HepG2 (cell line): ENCODE measurements around the gene TMEM131. TPM values are rescaled to one million over a fixed set of nuclear protein-coding genes. Genes with fewer than 3 reads are reported as not detected.

ENCODE experiments used
- GABPB1 ChIP-seq: IDR thresholded peaks from 2 replicates; pipeline ENCODE4 v1.6.1; 2016; ENCODE audit warnings: mild to moderate bottlenecking, missing genetic modification reagents, moderate library complexity, missing compliant biosample characterization
- GATAD2A ChIP-seq: IDR thresholded peaks from 2 replicates; pipeline ENCODE4 v1.6.1; 2016
- HMG20A ChIP-seq: IDR thresholded peaks from 2 replicates; pipeline ENCODE4 v1.6.1; 2016; ENCODE audit warnings: borderline replicate concordance
- JUN ChIP-seq: sonication (generic); formaldehyde crosslinking; IDR thresholded peaks from 2 replicates; pipeline ENCODE4 v1.4.0; 2020; ENCODE audit warnings: mild to moderate bottlenecking, missing genetic modification reagents
- NCOA2 ChIP-seq: sonication (generic); formaldehyde crosslinking; IDR thresholded peaks from 2 replicates; pipeline ENCODE4 v1.8.0; 2022; ENCODE audit warnings: inconsistent platforms
- ONECUT2 ChIP-seq: sonication (generic); formaldehyde crosslinking; IDR thresholded peaks from 2 replicates; pipeline ENCODE4 v1.4.0; 2020; ENCODE audit warnings: missing genetic modification reagents
- PCBP2 ChIP-seq: fragments of 200-400 bp; formaldehyde crosslinking; optimal IDR thresholded peaks from 2 replicates; pipeline ENCODE3; 2018; ENCODE audit warnings: low read length, low read depth; ENCODE audit not compliant: poor library complexity, severe bottlenecking
- SNAPC2 ChIP-seq: sonication (generic); formaldehyde crosslinking; IDR thresholded peaks from 2 replicates; pipeline ENCODE4 v1.8.1; 2022; ENCODE audit warnings: mild to moderate bottlenecking, missing genetic modification reagents
- SOX5 ChIP-seq: IDR thresholded peaks from 2 replicates; pipeline ENCODE4 v1.6.1; 2016; ENCODE audit warnings: borderline replicate concordance
- STAT5B ChIP-seq: sonication (generic); formaldehyde crosslinking; IDR thresholded peaks from 2 replicates; pipeline ENCODE4 v1.4.0; 2020; ENCODE audit warnings: missing genetic modification reagents
- ZMYM3 ChIP-seq: sonication (generic); formaldehyde crosslinking; IDR thresholded peaks from 2 replicates; pipeline ENCODE4 v1.5.1; 2020; ENCODE audit warnings: mild to moderate bottlenecking, missing genetic modification reagents
- ZNF264 ChIP-seq: sonication (generic); formaldehyde crosslinking; IDR thresholded peaks from 2 replicates; pipeline ENCODE4 v1.4.0; 2020; ENCODE audit warnings: missing genetic modification reagents
- polyA plus RNA-seq, 8 experiments: library from polyadenylated mRNA; depleted of rRNA in 3 of 8; stranded (reverse) in 7 of 8; unstranded in 1 of 8; fragments of >200 nt; fragmentation: Illumina TruSeq in 4 of 8; extraction: Trizol in 4 of 8; gene quantifications; 2 replicates each; pipeline versions ENCODE4 v1.2.1 to v1.2.3, GENCODE V29; 2011 to 2016; ENCODE audit warnings: low read depth in 4 of 8, missing spikeins in 1 of 8, mixed read lengths in 1 of 8; ENCODE audit not compliant: insufficient read depth in 1 of 8
- total RNA-seq, 5 experiments: library from RNA; depleted of rRNA; stranded (reverse); fragments of >200 nt; fragmentation: Illumina TruSeq; extraction: Trizol; gene quantifications; 2 replicates each; pipeline ENCODE4 v1.2.3, GENCODE V29; 2016; ENCODE audit warnings: low read depth in 1 of 5
- TF ChIP-seq, protein P1 (sequence below): sonication (generic); formaldehyde crosslinking; IDR thresholded peaks from 2 replicates; pipeline ENCODE4 v1.5.0; 2020; ENCODE audit warnings: mild to moderate bottlenecking, low read depth, missing genetic modification reagents, borderline replicate concordance
- TF ChIP-seq, protein P2 (sequence below): sonication (generic); formaldehyde crosslinking; IDR thresholded peaks from 2 replicates; pipeline ENCODE4 v1.4.0; 2020; ENCODE audit warnings: missing genetic modification reagents, borderline replicate concordance
- TF ChIP-seq, protein P3 (sequence below): sonication (generic); formaldehyde crosslinking; conservative IDR thresholded peaks from 2 replicates; pipeline ENCODE4 v1.5.0; 2020; ENCODE audit warnings: missing genetic modification reagents
- TF ChIP-seq, protein P4 (sequence below): sonication (generic); formaldehyde crosslinking; IDR thresholded peaks from 2 replicates; pipeline ENCODE4 v1.4.0; 2020; ENCODE audit warnings: missing genetic modification reagents
- TF ChIP-seq, protein P5 (sequence below): sonication (generic); formaldehyde crosslinking; IDR thresholded peaks from 2 replicates; pipeline ENCODE4 v1.5.1; 2020; ENCODE audit warnings: mild to moderate bottlenecking, missing genetic modification reagents
- TF ChIP-seq, protein P6 (sequence below): IDR thresholded peaks from 2 replicates; pipeline ENCODE4 v1.4.0; 2020; ENCODE audit warnings: mild to moderate bottlenecking, missing genetic modification reagents

TMEM131 gene
- total and polyA plus RNA-seq, 2 of the 13 experiments (the other 11 are each of a cell fraction or from before 2014, with no cell fraction given), result 17.9 to 19.5 TPM

DNA sequence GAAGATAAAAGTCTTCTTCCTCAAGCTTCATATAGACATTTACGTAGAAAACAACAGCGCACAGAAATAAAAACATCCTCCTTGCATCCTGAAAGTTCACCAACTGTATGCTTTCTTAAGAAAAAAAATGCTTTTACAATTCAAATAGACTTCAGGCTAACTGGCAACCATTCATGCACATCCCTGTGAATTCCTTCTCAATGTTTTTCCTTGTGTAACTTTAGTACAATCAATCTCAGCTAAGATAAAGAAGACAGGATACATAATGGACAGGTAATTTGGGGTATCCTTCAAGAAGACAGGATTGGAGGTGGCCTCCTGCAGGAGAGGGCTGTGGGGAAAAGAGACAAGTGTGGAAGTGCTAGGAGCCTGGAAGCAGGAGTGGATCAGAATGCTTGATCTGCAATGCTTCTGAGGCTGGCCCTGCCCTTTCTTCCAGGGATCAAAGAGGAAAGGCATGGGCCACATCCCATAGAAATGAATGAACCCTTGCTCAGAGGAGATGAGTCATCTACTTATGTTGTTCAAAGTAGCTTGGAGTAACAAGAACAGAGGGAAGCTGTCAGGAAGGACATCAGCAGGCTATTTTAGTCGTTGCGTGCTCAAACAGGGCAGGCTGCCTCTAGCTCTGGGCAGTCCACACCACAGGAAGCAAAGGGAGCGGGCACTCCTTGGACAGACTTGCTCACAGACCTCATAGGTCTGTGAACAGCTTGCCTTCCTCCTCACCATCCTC is 126.6 kb downstream of the TMEM131 start (continued):
- TF ChIP-seq, protein P1, sequence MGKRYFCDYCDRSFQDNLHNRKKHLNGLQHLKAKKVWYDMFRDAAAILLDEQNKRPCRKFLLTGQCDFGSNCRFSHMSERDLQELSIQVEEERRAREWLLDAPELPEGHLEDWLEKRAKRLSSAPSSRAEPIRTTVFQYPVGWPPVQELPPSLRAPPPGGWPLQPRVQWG (CRISPR knock-in tag), result no peak
- TF ChIP-seq, protein P2, sequence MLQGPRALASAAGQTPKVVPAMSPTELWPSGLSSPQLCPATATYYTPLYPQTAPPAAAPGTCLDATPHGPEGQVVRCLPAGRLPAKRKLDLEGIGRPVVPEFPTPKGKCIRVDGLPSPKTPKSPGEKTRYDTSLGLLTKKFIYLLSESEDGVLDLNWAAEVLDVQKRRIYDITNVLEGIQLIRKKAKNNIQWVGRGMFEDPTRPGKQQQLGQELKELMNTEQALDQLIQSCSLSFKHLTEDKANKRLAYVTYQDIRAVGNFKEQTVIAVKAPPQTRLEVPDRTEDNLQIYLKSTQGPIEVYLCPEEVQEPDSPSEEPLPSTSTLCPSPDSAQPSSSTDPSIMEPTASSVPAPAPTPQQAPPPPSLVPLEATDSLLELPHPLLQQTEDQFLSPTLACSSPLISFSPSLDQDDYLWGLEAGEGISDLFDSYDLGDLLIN (CRISPR knock-in tag), result no peak
- TF ChIP-seq STAT5B (CRISPR knock-in tag) (no peak), PCBP2 (no peak), GATAD2A (peak; percentile 59), JUN (peak; percentile 71; the same call in 1 of the 2 replicates), GABPB1 (CRISPR knock-in tag) (peak; percentile 25; the same call in 1 of the 2 replicates), HMG20A (peak; percentile 42; the same call in 1 of the 2 replicates), NCOA2 (CRISPR knock-in tag) (no peak), SNAPC2 (CRISPR knock-in tag) (no peak), ONECUT2 (no peak), ZMYM3 (CRISPR knock-in tag) (no peak), ZNF264 (CRISPR knock-in tag) (peak; percentile 32; the same call in 1 of the 2 replicates), SOX5 (no peak; the same call in 1 of the 2 replicates)
- TF ChIP-seq, protein P3, sequence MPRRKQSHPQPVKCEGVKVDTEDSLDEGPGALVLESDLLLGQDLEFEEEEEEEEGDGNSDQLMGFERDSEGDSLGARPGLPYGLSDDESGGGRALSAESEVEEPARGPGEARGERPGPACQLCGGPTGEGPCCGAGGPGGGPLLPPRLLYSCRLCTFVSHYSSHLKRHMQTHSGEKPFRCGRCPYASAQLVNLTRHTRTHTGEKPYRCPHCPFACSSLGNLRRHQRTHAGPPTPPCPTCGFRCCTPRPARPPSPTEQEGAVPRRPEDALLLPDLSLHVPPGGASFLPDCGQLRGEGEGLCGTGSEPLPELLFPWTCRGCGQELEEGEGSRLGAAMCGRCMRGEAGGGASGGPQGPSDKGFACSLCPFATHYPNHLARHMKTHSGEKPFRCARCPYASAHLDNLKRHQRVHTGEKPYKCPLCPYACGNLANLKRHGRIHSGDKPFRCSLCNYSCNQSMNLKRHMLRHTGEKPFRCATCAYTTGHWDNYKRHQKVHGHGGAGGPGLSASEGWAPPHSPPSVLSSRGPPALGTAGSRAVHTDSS (CRISPR knock-in tag), result no peak
- TF ChIP-seq, protein P4, sequence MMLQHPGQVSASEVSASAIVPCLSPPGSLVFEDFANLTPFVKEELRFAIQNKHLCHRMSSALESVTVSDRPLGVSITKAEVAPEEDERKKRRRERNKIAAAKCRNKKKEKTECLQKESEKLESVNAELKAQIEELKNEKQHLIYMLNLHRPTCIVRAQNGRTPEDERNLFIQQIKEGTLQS (CRISPR knock-in tag), result peak; percentile 86
- TF ChIP-seq, protein P5, sequence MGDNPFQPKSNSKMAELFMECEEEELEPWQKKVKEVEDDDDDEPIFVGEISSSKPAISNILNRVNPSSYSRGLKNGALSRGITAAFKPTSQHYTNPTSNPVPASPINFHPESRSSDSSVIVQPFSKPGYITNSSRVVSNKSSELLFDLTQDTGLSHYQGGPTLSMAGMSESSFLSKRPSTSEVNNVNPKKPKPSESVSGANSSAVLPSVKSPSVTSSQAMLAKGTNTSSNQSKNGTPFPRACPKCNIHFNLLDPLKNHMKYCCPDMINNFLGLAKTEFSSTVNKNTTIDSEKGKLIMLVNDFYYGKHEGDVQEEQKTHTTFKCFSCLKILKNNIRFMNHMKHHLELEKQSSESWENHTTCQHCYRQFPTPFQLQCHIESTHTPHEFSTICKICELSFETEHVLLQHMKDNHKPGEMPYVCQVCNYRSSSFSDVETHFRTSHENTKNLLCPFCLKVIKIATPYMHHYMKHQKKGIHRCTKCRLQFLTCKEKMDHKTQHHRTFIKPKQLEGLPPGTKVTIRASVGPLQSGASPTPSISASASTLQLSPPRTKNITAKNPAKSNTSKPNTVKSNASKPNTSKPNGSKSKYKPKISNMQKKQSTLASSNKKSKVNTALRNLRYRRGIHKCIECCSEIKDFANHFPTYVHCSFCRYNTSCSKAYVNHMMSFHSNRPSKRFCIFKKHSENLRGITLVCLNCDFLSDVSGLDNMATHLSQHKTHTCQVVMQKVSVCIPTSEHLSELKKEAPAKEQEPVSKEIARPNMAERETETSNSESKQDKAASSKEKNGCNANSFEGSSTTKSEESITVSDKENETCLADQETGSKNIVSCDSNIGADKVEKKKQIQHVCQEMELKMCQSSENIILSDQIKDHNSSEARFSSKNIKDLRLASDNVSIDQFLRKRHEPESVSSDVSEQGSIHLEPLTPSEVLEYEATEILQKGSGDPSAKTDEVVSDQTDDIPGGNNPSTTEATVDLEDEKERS (CRISPR knock-in tag), result no peak
- TF ChIP-seq, protein P6, sequence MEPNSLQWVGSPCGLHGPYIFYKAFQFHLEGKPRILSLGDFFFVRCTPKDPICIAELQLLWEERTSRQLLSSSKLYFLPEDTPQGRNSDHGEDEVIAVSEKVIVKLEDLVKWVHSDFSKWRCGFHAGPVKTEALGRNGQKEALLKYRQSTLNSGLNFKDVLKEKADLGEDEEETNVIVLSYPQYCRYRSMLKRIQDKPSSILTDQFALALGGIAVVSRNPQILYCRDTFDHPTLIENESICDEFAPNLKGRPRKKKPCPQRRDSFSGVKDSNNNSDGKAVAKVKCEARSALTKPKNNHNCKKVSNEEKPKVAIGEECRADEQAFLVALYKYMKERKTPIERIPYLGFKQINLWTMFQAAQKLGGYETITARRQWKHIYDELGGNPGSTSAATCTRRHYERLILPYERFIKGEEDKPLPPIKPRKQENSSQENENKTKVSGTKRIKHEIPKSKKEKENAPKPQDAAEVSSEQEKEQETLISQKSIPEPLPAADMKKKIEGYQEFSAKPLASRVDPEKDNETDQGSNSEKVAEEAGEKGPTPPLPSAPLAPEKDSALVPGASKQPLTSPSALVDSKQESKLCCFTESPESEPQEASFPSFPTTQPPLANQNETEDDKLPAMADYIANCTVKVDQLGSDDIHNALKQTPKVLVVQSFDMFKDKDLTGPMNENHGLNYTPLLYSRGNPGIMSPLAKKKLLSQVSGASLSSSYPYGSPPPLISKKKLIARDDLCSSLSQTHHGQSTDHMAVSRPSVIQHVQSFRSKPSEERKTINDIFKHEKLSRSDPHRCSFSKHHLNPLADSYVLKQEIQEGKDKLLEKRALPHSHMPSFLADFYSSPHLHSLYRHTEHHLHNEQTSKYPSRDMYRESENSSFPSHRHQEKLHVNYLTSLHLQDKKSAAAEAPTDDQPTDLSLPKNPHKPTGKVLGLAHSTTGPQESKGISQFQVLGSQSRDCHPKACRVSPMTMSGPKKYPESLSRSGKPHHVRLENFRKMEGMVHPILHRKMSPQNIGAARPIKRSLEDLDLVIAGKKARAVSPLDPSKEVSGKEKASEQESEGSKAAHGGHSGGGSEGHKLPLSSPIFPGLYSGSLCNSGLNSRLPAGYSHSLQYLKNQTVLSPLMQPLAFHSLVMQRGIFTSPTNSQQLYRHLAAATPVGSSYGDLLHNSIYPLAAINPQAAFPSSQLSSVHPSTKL (CRISPR knock-in tag), result peak; percentile 79
